BE2C (cell line): ENCODE results near the gene TSPAN31.

Source experiments
- DNase-seq: peaks from one replicate; pipeline ENCODE4 v3.0.0-alpha.2; 2020
- H3K27me3 ChIP-seq: fragments of 250-450 bp; sonication (Bioruptor Pico); 2 replicates; pipeline ENCODE4 v1.5.1; 2020; ENCODE audit warnings: mild to moderate bottlenecking
- H3K36me3 ChIP-seq: fragments of 250-450 bp; sonication (Bioruptor Pico); 2 replicates; pipeline ENCODE4 v1.5.1; 2020; ENCODE audit warnings: mild to moderate bottlenecking
- H3K4me1 ChIP-seq: fragments of 250-450 bp; sonication (Bioruptor Pico); 2 replicates; pipeline ENCODE4 v1.5.1; 2020
- H3K4me3 ChIP-seq: 2 replicates; pipeline ENCODE4 v1.5.1; 2011; ENCODE audit warnings: low read depth, low read length
- H3K9me3 ChIP-seq: fragments of 250-450 bp; sonication (Bioruptor Pico); 2 replicates; pipeline ENCODE4 v1.5.1; 2020
- TF ChIP-seq, protein P1 (sequence below): IDR thresholded peaks from 2 replicates; pipeline ENCODE4 v1.5.1; 2012; ENCODE audit warnings: mild to moderate bottlenecking, low read depth, low read length

TSPAN31 gene

DNA sequence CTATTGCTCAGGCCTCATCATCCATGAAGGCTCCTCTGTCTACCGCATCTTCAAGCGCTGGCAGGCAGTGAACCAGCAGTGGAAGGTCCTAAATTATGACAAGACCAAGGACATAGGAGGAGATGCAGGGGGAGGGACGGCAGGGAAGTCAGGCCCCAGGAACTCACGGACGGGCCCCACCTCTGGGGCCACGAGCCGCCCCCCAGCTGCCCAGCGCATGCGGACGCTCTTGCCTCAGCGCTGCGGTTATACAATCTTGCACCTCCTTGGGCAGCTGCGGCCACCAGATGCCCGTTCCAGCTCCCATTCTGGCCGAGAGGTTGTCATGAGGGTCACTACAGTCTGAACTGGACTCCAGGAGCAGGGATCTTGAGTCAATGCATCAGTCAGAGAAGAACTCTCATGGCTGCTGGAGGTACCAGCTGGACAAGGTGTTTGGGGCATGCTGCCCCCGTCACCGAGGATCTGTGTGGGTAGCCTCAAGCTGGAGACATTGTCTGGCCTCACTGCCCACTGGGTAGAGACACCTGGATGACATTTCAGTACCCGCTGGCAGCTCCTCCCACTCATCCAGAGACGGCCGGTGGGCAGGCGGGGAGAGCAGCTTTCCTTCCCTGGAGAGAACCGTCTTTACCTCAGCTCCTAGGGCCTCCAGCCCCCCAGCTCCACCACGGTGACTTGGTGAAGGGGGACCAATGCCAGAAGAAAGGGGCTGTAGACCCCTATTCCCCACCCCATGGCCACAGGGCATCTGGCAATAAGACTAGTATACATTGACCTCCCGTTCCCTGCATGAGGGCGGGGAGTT is 13.9 kb downstream of the TSPAN31 start:
- Histone ChIP-seq H3K9me3 (no peaks in the 10 kb centered on the region), H3K4me3 (no peak overlapping the region), H3K36me3 (no peaks in the 10 kb centered on the region), H3K27me3 (peaks cover 15% of the 10 kb centered on the region), H3K4me1 (no peaks in the 10 kb centered on the region)
- TF ChIP-seq, protein P1, sequence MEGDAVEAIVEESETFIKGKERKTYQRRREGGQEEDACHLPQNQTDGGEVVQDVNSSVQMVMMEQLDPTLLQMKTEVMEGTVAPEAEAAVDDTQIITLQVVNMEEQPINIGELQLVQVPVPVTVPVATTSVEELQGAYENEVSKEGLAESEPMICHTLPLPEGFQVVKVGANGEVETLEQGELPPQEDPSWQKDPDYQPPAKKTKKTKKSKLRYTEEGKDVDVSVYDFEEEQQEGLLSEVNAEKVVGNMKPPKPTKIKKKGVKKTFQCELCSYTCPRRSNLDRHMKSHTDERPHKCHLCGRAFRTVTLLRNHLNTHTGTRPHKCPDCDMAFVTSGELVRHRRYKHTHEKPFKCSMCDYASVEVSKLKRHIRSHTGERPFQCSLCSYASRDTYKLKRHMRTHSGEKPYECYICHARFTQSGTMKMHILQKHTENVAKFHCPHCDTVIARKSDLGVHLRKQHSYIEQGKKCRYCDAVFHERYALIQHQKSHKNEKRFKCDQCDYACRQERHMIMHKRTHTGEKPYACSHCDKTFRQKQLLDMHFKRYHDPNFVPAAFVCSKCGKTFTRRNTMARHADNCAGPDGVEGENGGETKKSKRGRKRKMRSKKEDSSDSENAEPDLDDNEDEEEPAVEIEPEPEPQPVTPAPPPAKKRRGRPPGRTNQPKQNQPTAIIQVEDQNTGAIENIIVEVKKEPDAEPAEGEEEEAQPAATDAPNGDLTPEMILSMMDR = no peak
- no peak for DNase-seq

DNA sequence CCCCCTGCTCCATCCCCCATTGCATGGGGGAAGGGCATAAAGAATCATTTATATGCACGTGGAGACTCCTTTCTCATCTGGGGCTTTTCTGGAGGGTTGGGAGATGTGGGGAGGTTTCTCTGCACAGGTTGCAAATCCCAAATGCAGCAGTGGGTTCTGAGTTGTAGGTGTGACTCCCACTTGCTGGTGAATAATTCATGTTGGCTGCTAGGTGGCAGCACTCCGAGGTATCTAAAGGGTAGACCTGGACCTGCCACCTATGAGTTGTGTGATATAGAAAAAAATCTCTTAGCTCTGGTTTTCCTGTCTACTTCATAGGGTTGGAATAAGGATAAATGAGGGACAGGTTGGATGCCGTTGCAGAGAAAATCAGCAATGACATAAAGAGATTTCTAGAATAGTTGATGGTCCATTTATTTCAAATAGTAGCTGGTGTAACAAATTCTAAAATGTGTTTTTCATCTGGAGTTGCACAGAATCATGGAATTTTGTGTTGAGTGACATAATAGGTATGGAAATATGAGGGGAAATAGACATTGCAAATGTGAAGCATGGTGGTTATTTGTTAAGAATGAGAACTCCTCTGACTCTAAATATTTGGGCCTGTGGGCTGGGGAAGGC is 14.6 kb downstream of the TSPAN31 start:
- Histone ChIP-seq H3K27me3 (peaks cover 22% of the 10 kb centered on the region), H3K36me3 (no peaks in the 10 kb centered on the region), H3K9me3 (no peaks in the 10 kb centered on the region), H3K4me3 (no peak overlapping the region), H3K4me1 (no peaks in the 10 kb centered on the region)
- DNase-seq = peak; percentile 42
- TF ChIP-seq, protein P1 = peak; percentile 71

GRCh38 chr12:57760347-57760982 is 15.6 kb downstream of the TSPAN31 start:
- Histone ChIP-seq H3K27me3 (peaks cover 32% of the 10 kb centered on the region), H3K4me3 (no peak overlapping the region), H3K9me3 (no peaks in the 10 kb centered on the region), H3K36me3 (no peaks in the 10 kb centered on the region), H3K4me1 (no peaks in the 10 kb centered on the region)
- TF ChIP-seq, protein P1 = no peak
- no peak for DNase-seq

- H3K27me3 ChIP-seq = peaks cover 32% of the 10 kb centered on the region
- TF ChIP-seq, protein P1 = no peak
These were observed 16.7 kb downstream of the TSPAN31 start for GRCh38 chr12:57761391-57761998.

GRCh38 chr12:57762463-57762862 is 17.6 kb downstream of the TSPAN31 start:
- H3K4me3 ChIP-seq = no peak overlapping the region
- no peaks in the 10 kb centered on the region for H3K9me3 ChIP-seq

More at GRCh38 chr12:57761391-57761998, 16.7 kb downstream of the TSPAN31 start:
- Histone ChIP-seq H3K4me3 (no peak overlapping the region), H3K36me3 (no peaks in the 10 kb centered on the region), H3K9me3 (no peaks in the 10 kb centered on the region), H3K4me1 (no peaks in the 10 kb centered on the region)
- no peak for DNase-seq

More at GRCh38 chr12:57762463-57762862, 17.6 kb downstream of the TSPAN31 start:
- TF ChIP-seq, protein P1 = no peak
- Histone ChIP-seq H3K36me3 (no peaks in the 10 kb centered on the region), H3K27me3 (peaks cover 37% of the 10 kb centered on the region), H3K4me1 (peaks cover 5% of the 10 kb centered on the region; the same call in 1 of the 2 replicates)
- DNase-seq = no peak
